HG03135 (cell line): ENCODE data around the gene OMD.
"Not testable (repeated sequence)": the region's sequence is repeated elsewhere in the genome, so short reads cannot be mapped to it uniquely, and the experiment has no call there.

Source experiments
- ATAC-seq: cut with Tn5 transposase; IDR thresholded peaks from one replicate; pipeline ENCODE4 v1.9.1; 2021; ENCODE audit warnings: mild to moderate bottlenecking, moderate library complexity; ENCODE audit not compliant: unreplicated experiment

OMD gene

GRCh38 chr9:92414566-92414965 lies 9.7 kb downstream of the OMD start:
- no peak for ATAC-seq

GRCh38 chr9:92411157-92411556 lies 13.1 kb downstream of the OMD start:
- not testable (repeated sequence) for ATAC-seq

GRCh38 chr9:92408747-92409478 lies 15.4 kb downstream of the OMD start:
- no peak for ATAC-seq

GRCh38 chr9:92407818-92408217 lies 16.5 kb downstream of the OMD start:
- ATAC-seq: no peak

DNA sequence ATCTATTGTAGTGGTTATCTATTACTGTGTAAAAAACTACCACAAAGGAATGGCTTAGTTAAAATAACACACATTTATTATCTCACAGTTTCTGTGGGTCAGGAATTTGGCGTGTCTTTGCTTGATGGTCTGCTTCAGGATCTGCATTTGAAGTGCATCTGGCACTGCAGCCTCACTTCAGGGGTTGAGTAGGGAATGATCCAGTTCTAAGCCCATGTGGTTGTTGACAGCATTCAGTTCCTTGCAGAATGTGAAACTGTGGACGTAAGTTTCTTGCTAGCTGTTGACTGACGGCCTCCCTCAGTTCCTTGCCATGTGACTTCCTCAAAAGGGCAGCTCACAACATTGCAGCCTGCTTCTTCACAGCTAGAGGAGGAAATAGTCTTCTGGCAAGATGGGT lies 17.8 kb downstream of the OMD start:
- no peak for ATAC-seq

GRCh38 chr9:92405818-92406217 lies 18.5 kb downstream of the OMD start:
- no peak for ATAC-seq

- ATAC-seq: no peak
These were observed 20.0 kb downstream of the OMD start, which contains the start of gene OGN for GRCh38 chr9:92404042-92404836. TSS of gene OGN (minus strand) at chr9:92404578. CDS start at chr9:92403407, 1,171 bp downstream.

GRCh38 chr9:92402826-92403745 lies 21.2 kb downstream of the OMD start:
- ATAC-seq: no peak

DNA sequence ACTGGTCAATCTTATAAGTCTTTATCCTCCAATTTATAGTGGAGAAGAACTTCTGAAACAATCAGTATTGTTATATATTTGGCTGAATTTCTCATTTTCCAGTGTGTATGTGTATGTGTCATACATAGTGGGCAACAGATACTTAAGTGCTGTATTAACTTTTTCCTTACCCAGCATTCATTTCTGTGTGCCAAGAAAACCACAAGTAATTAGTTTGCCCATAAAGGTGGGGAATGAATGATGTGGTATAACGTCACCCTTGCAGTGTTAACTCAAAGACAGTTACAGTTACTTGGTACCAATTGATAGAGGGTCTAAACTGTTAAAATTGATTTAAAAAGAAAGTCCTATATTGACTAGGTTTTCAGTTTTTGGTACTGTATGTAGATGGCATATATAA lies 21.9 kb downstream of the OMD start:
- no peak for ATAC-seq

DNA sequence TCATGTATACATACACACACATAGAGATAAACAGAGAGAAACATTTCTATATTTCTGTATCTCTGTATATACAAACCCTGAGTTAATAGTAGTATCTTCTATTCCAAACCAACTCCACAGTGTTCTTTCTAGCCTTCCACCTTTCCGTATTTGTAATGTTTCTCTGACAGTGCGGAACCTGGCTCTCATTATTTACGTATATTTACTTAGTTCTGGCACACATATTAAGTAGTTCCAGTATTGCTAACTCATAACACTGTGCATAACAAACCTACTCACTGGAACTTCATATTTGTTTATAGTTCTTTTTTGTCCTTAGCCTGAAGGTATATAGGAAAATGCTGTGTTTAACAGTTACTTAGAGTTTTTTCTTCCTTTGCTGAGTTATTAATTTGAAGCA lies 26.4 kb downstream of the OMD start:
- ATAC-seq: no peak

GRCh38 chr9:92395617-92396016 lies 28.7 kb downstream of the OMD start:
- ATAC-seq: no peak

- ATAC-seq: no peak
These were observed 30.6 kb downstream of the OMD start for GRCh38 chr9:92393686-92394085.

GRCh38 chr9:92392690-92393089 lies 31.6 kb downstream of the OMD start:
- no peak for ATAC-seq

GRCh38 chr9:92385953-92386352 lies 38.3 kb downstream of the OMD start:
- no peak for ATAC-seq

DNA sequence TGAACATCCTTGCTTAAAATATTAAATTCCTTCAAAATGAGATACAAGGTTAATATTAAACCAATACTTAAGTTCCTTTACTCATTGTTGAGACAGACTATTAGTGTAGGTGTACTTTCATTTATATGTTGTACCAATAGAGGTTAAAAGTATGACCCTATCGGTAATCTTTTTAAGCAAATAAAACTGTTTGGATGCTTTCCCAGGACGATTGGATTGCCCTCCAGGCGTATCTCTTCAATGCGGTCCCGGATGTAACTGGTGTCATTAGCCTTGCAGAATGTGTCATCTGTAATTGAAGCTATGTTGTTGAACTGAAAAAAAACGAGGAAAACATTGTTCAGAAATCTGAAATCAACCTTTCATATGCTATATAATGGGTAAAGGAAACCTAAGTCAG lies 38.8 kb downstream of the OMD start:
- no peak for ATAC-seq

- no peak for ATAC-seq
These were observed 39.3 kb downstream of the OMD start for GRCh38 chr9:92385001-92385400.

- ATAC-seq: no peak
These were observed 39.9 kb downstream of the OMD start for GRCh38 chr9:92384375-92384774.

GRCh38 chr9:92381775-92382174 lies 42.5 kb downstream of the OMD start:
- ATAC-seq: no peak

- ATAC-seq: no peak
These were observed 43.7 kb downstream of the OMD start for GRCh38 chr9:92380603-92381002.

DNA sequence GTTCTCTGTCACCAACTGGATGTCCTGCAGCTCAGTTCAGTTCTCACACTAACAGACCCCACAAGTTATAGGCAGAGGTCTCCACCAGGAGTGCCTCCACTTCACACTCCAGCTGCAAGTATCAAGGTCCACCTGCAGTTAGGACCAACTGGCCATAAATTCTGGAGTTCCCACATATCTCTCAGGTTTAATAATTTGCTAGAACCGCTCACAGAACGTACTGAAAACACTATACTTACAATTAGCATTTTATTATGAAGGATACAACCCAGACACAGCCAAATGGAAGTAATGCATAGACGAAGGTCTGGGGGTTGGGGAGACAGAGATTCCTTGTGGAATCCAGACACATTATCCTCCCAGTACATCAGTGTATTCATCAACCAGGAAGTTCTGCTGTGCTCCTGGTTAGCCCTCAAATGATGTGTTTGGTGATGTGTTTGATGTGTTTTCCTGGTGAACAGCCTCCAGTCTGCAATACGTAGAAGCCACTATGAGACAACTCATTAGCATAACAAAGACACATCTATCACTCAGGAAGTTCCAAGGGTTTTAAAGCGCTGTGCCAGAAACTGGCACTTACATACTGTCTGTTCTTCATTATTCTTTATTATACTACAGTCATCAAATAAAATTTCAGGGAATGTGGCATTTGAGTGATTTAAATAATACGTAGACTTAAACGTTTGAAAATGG lies 45.3 kb downstream of the OMD start:
- ATAC-seq: no peak

- no peak for ATAC-seq
These were observed 46.4 kb downstream of the OMD start for GRCh38 chr9:92377876-92378275.
